ENCODE measurements around the gene CDC25B.
A peak's percentile ranks its signal among the peaks of the same experiment; 100 is the strongest.

The CDC25B gene

DNA sequence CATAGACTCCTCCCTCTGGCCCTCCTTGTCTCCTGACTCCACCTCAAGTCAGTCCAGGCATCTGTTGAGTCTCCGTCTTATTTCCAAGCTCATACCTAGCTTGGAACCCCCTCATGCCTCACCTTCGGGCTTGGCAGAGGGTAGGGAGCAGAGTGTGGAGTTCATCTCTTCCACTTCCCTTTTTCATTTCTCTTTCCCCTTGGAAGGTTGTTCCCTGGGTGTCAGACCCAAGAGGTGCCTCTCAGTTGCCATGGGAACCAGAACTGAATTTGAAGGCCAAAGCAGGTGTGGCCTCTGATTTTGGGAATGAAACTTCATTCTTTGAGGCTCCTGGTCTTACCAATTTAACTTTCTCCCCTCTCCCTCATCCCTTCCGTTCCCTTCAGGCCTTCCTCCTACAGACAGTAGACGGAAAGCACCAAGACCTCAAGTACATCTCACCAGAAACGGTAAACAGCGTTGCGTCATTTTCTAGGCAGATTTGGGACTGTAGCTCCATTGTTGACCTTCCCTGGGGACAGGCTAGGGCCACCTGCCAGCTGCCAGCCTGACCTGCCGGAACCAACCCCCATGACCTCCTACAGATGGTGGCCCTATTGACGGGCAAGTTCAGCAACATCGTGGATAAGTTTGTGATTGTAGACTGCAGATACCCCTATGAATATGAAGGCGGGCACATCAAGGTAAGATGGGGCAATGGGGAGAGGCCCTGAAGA lies 6.6 kb downstream of the CDC25B start:
- no peak for DNase-seq (ENCODE audit: low read depth in 3 of 3, low spot score in 1 of 3)

DNA sequence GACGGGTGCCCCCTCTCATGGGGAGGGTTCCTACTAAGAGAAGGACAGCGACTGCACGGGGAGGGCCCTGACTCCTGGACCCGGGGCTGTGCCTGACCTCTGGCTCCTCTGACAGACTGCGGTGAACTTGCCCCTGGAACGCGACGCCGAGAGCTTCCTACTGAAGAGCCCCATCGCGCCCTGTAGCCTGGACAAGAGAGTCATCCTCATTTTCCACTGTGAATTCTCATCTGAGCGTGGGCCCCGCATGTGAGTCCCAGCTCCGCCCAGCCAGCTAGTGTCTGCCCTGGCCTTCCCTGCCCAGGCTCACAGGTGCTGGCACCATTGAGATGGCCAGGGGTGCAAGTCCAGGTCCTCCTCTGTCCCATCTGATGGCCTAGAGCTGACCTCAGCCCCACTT lies 7.2 kb downstream of the CDC25B start:
- DNase-seq (ENCODE audit: low read depth in 3 of 3, low spot score in 1 of 3), result no peak

DNA sequence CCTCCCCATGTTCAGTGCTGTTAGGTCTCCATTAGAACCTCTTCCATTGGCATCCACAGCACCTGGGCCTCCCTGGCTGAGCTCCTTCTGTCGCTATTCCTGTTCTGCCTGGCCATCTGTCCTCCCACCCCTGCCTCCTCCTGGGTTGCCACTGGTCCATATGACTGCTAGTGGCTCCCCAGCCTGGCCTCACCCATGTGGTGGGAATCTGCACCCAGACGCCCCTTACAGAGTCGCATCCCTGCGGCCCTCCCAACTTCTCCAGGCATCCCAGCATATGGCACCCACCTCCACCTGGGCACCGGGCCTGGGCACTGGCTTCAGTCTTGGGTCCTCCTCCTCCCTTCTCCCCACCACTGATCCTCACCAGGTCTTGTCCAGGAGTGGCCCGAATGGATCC lies 7.7 kb downstream of the CDC25B start:
- DNase-seq (ENCODE audit: low read depth in 3 of 3, low spot score in 1 of 3), result no peak

DNA sequence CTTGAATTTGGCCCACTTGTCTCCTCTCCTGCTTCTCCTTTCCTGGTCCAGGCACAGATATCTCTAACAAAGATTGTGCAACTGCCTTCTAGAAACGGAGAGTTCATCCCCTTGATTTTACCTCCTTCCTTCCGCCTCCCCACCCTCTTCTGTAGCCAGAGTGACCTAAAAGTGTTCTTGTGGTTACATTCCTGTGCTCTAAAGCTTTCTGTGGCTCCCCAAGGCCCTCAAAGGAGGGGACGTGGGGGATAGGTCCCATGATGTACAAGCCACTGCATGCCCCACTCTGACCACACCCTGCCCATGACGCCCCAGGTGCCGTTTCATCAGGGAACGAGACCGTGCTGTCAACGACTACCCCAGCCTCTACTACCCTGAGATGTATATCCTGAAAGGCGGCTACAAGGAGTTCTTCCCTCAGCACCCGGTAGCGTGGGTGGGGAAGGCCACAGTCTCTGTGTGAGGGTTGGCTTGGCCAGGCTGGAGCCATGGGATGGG lies 8.2 kb downstream of the CDC25B start:
- DNase-seq (ENCODE audit: low read depth in 3 of 3, low spot score in 1 of 3), result no peak

DNA sequence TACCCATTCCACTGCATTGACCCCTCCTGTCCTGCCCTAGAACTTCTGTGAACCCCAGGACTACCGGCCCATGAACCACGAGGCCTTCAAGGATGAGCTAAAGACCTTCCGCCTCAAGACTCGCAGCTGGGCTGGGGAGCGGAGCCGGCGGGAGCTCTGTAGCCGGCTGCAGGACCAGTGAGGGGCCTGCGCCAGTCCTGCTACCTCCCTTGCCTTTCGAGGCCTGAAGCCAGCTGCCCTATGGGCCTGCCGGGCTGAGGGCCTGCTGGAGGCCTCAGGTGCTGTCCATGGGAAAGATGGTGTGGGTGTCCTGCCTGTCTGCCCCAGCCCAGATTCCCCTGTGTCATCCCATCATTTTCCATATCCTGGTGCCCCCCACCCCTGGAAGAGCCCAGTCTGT lies 8.7 kb downstream of the CDC25B start:
- no peak for DNase-seq (ENCODE audit: low read depth in 3 of 3, low spot score in 1 of 3)

DNA sequence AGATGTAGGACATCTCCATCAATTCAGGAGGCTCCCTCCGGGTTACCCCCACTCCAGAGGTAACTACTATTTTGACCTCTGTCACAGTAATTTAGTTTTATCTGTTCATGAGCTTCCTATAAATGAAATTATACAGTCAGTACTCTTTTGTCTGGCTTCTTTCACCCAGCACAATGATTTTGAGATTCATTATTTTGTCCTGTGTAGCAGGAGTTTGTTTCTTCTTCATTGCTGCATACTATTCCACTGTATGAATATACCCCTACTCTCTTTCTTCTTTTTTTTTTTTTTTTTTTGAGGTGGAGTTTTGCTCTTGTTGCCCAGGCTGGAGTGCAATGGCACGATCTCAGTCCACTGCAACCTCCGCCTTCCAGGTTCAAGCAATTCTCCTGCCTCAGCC lies 12.4 kb downstream of the CDC25B start:
- DNase-seq (ENCODE audit: low read depth in 3 of 3, low spot score in 1 of 3), result no peak

DNA sequence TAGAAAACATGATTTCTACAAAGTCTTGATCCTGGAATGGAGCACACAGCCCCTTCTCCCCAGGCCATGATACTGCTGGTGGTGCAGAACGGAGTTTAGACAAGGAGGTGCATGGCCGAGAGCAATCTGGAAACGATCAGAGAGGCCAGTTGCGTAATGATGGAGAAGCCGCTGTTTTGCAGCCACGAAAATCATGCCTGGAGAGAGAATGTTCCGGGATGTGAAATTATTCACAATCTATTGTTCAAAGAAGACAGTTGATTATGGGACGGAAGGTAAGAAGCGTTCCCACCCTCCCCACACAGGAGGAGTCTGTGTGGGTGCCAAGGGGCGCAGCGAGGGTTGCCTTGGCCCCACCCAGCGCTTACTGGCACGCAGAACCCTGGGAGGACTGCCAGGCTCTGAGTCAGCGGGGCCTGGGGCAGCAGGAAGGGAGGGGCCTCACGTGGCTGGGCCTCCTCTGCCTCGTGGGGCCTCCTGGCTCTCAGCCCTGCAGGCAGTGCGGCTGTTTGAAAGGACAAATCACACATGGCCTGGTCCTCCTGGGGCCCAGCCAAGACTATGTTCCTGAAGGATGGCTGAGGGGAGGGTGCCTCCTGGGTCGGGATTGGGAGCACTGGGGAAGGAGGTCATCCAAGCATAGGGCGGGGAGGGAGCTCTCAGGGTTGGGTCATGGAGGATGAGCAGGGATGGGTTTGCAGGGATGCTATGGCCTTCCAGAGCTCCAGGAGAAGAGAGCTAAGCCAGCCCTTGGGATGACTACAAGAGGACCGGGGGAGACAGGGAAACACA lies 15.6 kb downstream of the CDC25B start:
- DNase-seq (ENCODE audit: low read depth in 3 of 3, low spot score in 1 of 3), result peak; percentile 85 to 89 (median 86)

DNA sequence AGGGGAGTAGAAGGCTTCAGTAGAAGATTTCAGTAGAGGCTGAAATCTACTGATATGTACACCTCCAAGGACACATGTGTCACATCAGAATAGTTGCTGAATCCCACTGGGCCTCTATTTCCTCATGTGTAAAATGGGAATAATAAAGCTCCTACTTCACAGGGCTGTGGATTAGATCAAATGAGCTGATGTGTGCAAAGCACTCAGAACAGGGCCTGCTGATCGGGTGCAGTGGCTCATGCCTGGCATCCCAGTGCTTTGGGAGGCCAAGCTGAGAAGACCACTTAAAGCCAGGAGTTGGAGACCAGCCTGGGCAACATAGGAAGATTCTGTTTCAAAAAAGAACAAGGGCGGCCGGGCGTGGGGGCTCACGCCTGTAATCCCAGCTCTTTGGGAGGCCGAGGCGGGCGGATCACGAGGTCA lies 16.2 kb downstream of the CDC25B start:
- no peak for DNase-seq (ENCODE audit: low read depth in 3 of 3, low spot score in 1 of 3)

DNA sequence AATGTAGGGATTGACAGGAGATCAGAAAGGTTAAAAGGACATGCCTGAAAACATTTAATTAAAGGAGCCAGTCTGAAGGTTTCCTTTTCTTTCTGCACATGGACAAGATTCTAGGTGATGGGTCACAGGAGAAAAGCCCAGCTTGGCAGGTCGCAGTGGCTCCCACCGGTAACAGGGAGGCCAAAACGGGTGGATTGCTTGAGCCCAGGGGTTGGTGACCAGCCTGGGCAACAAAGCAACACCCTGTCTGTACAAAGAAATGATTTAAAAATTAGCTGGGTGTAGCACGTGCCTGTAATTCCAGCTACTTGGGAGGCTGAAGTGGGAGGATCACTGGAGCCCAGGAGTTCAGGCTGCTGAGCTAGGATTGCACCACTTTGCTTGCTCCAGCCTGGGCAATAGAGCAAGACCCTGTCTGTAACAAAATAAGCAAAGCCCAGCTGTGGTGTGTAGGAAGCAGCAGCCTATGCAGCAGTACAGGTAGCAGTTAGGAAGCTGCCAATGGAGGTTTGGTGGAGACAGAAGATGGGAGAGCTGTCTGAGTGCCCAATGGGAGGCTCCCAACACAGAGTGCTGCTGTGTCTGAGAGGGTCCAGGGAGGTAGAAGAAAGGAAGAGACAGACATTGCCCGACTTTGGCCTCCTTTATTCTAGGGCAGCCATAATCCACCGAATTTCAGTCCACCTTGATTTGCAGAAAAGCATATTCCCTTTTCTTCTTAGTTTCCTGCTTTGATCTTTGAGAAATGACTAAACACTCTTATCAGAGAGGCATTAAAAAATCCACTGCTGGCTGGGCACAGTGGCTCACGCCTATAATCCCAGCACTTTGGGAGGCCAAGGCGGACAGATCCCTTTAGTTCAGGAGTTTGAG lies 17.1 kb downstream of the CDC25B start:
- DNase-seq (ENCODE audit: low read depth in 3 of 3, low spot score in 1 of 3), result no peak

DNA sequence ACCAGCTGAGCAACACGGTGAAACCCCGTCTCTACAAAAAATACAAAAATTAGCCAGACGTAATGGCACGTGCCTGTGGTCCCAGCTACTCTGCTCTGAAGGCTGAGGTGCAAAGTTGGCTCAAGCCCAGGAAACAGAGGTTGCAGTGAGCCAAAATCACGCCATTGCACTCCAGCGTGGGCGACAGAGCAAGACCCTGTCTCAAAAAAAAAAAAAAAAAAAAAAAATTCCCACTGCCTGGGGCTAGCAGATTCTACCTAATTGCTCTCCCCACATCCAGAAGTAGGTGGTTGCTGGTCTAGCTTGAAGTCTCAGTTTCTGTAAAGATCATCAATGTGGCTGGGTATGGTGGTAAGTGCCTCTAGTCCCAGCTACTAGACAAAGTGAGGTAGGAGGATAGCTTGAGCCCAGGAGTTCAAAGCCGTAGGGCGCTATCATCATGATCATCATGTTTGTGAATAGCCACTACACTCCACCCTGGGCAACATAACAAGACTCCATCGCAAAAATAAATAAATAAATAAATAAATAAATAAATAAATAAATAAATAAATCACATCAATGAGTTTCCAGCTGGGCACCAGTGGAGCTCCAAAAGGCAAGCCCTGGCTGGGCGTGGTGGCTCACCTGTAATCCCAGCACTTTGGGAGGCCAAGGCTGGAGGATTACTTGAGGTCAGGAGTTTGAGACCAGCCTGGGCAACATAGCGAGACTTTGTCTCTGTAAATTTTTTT lies 17.9 kb downstream of the CDC25B start:
- no peak for DNase-seq (ENCODE audit: low read depth in 3 of 3, low spot score in 1 of 3)

DNA sequence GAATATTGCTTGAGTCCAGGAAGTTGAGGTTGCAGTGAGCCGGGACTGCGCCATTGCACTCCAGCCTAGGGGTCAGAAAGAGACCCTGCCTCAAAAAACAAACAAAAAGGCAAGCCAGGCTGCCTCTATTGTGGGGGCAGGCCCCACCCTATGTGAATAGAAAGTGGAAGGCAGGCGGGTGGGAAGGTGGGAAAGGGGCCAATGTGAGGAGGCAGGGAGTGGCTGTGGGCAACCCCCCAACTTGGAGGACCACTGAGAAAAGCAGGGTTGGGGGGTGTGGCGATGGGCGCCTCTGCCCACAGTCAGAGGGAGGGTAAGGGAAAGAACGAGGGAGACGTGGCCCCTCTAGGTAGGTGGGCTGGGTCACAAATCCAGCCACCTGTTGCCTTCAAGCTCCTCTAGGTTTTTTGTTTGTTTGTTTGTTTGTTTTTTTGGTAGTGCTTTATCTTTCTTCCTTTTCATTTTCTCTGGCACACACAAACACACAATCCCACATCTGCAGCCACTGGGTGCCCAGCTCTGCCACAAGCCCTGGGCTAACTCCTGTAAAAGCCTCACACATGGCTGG lies 18.9 kb downstream of the CDC25B start:
- DNase-seq (ENCODE audit: low read depth in 3 of 3, low spot score in 1 of 3), result no peak

DNA sequence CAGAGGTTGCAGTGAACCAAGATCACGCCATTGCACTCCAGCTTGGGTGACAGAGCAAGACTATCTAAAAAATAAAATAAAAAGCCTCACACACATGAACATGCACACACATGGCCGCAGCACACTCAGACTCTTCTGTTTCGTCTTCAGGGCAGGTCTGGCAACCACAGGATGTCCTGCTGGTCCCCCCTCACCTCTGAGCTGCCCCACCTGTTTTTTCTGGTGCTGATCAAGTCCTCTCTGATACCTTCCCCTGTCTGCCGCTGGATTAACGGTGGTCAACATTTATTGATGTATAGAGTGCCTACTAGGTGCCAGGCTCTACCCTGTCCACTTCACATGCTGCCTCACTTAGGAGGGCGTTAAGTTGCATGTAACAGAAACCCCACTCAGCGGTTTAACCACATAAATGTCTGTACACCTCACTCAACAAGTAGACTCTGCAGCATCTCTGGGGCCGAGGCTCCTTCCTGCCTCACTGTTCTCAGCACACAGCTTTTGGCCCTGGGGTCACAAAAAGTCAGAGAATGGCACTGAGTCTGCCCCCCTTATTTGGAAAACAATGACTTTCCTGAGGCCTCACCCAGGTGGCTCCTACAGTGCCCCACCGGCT lies 19.7 kb downstream of the CDC25B start:
- no peak for DNase-seq (ENCODE audit: low read depth in 3 of 3, low spot score in 1 of 3)

DNA sequence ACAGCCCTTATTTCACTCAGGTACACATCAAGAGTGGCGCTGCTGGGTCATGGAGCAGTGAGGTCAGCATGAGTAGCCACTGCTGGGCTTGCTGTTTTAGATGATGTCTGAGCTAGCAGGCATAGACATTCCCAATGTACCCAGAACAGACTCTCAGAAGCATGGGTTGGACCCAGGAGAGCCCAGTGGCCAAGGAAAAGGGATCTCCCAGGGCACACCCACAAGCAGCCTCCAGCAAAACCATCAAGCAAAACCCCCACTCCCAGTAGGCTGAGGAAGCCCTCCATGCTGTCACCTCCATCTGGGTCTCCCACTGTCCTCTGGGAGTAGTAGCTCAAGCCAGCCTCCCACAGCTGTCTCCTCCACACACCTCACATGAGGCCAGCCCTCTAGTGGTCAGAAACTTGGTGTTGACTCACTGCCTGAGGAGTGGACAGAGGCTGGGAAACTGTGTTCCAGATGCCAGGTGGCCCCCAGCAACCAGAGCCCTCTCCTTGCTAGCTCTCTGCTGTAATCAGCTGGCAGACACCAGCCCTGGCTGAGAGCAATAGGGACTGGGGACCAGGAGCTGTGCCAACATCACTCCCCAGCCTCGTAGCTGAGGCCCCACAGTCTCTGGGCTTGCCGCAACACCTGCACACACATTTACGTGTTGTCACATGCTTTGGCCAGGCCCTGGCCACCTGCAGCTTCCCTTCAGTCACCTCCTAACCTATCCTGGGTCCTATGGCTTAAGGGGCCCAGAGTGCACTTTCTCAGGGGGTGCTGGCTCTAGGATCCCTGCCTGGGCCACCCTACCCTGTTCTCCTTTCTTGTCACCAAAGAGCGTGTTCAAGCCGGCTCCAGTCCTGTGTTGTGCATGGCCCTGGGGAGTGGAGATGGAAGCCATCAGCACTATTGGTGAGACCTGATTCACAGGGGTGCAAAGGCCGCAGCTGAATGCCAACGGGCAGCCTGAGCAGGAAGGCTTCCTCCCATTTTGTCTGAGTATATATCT lies 22.3 kb downstream of the CDC25B start:
- no peak for DNase-seq (ENCODE audit: low read depth in 3 of 3, low spot score in 1 of 3)

DNA sequence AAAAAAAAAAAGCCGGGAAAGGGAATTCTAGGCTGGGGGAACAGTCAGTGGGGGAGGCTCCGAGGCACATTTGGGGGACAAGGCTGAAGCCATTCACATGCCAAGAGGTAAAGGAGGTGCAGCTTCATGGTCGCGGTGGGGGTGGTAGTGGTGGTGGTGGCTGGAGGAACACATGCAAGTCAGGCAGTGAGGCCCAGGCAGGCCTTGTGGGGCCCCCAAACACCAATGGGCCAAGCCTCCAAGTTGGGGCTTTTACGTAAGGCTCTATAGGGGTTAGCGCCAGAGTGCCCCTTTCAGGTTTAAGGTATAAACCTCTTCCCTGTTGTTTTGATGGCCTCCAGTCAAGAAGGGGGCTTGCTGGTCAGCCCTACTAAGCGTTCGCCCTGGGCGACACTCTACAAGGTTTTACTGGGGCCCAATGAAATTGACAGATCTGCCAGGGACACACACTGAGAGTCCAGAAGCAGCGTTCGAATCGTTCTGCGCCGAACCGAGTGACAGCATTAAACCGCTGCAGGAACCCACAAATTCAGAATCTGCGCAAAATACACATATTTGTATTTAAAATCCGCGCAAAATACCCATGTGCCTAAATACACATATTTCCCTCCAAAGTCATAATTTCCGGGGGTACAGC lies 23.4 kb downstream of the CDC25B start:
- no peak for DNase-seq (ENCODE audit: low read depth in 3 of 3, low spot score in 1 of 3)

DNA sequence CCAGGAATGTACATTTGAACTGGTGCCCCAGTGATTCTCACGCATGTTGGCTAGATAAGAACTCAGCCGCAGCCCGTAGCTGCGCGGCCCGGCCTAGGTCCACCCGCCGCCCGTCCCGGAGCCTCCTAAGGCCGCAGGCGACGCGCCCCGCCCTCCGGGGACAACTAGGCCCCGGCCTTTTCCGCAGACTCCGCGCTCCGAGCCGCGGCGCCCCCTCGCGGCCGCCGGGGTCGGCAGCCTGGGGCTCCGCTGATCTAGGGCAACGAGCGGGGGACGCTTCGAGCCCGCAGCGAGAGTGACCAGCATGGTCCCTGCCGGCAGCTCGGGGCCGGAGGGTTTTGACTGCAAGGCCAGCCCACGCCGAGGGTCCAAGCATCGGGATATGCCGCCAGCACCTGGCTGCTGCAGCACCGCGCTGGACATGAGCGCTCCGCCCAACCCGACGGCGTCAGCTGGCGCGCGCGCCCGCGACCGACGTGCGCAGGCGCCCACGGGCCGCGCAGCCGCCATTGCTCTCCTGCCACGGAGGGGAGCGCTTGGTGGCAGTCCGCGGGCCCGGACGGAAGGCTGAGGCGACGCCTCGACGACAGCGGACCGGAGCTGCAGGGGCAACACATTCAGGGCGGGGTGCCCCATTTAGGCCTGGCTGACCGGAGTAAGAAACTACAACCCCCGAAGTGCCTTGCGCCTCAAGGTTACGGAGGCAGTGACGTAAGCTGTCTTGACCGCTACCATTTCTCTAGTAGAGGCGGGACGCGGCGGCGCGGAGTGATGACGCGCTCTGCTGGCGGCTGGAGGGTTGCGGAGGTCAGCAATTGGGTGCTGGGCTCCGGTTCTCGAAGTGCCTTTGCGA lies 24.2 kb downstream of the CDC25B start, which contains the start of gene AP5S1:
Gene AP5S1, plus strand, starts transcription at position 500 of the 853 bp plus-strand sequence. CDS start 1,571 bp downstream, outside the sequence.
- DNase-seq (ENCODE audit: low read depth in 3 of 3, low spot score in 1 of 3), result peak; percentile 70 to 81 (median 71)

DNA sequence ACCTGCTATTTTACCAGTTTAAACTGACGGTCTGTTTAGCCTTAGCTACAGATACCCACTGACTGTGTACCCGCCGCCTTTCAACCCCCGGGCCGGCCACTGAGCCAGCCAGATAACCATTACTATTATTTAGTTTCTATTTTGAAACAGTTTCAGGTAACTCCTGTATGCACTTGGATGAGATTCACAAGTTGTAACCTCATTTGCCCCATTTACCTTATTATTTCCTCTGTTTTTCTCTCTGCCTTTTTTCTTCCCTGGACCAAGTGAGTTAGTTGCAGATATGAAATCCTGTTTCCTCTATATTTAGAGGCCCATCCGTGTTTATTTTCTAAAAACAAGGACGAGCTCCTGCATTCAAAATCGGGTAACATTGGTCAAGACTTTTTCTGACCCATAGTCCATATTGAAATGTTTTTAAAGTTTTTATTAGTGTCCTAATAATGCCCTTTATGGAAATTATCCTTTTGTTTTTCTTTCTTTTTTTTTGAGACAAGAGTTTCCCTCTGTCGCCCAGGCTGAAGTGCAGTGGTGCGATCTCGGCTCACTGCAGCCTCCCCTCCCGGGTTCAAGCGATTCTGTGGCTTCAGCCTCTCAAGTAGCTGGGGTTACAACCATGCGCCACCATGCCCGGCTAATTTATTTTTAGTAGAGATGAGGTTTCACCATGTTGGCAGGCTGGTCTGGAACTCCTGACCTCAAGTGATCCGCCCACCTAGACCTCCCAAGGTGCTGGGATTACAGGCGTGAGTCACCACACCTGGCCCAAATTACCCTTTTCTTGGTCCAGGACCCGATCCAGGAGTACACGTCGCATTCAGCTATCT lies 25.0 kb downstream of the CDC25B start:
- DNase-seq (ENCODE audit: low read depth in 3 of 3, low spot score in 1 of 3), result no peak
